Ammon's horn (tissue), 1 donor: ENCODE results near the gene IGSF23.
"Not testable (repeated sequence)": the region's sequence is repeated elsewhere in the genome, so short reads cannot be mapped to it uniquely, and the experiment has no call there.

ENCODE experiments used
- DNase-seq: peaks from one replicate; pipeline ENCODE4 v3.0.0-alpha.2; 2016; ENCODE audit warnings: low spot score

IGSF23 gene

DNA sequence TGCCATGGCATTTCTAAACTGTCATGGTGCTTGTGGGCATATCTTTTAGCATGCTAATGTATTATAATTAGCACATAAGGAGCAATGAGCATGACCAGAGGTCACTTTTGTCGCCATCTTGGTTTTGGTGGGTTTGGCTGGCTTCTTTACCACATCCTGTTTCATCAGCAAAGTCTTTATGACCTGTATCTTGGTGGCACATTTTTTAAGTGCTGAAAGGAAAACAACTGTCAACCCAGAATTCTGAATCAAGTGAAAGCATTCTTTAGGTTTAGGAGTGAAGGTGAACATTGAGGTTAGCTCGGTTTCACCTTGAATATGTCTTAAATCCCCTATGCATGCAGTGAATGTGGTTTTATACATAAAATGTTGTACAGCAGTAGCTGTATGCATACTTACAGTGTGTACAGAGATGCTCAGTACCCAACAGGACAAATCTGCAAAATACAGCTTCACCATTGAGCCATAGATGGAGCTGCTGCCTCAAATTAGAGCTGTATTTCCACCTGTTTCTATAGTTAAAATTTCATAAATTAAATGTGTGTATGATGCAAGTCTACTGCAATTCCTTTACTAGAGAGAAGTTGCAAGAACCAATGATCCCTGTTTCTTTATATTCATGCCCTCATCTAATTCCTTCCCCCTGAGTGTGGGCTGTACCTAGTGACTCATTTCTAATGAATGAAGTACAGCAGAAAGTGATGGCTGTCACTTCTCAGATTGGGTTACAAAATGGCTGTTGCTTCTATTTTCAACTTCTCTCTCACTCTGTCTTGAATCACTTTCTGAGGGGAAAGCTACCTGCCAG, 25.2 kb upstream of the IGSF23 start:
- DNase-seq = no peak

DNA sequence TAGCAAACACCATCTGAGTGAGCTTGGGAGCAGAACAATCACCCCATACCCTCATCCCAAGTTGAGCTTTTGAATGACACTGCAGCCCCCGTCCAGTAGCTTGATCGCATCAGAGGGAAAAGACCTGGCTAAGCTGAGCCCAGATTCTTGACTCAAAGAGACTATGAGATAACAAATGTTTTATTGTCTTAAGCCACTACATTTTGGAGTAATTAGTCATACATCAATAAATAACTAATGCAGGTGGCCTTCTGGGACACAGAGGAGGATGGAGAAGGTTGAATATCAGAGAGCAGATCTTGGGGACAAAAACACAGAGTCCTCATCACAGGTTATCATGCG, 24.6 kb upstream of the IGSF23 start:
- DNase-seq = no peak

GRCh38 chr19:44590245-44591059, 22.9 kb upstream of the IGSF23 start:
- no peak for DNase-seq

DNA sequence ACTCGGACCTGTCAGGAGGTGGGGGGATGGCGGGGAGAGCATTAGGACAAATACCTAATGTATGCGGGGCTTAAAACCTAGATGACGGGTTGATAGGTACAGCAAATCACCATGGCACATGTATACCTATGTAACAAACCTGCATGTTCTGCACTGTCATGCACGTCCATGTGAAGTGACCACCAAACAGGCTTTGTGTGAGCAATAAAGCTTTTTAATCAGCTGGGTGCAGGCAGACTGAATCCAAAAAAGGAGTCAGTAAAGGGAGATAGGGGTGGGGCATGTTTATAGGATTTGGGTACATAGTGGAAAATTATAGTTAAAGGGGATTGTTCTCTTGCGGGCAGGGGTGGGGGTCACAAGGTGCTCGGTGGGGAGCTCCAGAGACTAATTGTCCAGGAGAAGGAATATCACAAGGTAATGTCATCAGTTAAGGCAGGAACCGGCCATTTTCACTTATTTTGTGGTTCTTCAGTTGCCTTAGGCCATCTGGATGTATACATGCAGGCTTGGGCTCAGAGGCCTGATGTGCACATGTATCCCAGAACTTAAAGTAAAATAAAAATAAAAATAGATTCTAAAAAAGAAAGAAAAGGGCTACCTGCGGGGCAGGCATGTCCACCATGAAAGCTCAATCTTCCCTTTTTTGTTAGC, 21.9 kb upstream of the IGSF23 start:
- DNase-seq = not testable (repeated sequence)

- DNase-seq = no peak
These were observed 20.9 kb upstream of the IGSF23 start for GRCh38 chr19:44592451-44592890.

- no peak for DNase-seq
These were observed 20.1 kb upstream of the IGSF23 start for GRCh38 chr19:44593294-44593693.

GRCh38 chr19:44593866-44594266, 19.5 kb upstream of the IGSF23 start:
- DNase-seq = not testable (repeated sequence)

DNA sequence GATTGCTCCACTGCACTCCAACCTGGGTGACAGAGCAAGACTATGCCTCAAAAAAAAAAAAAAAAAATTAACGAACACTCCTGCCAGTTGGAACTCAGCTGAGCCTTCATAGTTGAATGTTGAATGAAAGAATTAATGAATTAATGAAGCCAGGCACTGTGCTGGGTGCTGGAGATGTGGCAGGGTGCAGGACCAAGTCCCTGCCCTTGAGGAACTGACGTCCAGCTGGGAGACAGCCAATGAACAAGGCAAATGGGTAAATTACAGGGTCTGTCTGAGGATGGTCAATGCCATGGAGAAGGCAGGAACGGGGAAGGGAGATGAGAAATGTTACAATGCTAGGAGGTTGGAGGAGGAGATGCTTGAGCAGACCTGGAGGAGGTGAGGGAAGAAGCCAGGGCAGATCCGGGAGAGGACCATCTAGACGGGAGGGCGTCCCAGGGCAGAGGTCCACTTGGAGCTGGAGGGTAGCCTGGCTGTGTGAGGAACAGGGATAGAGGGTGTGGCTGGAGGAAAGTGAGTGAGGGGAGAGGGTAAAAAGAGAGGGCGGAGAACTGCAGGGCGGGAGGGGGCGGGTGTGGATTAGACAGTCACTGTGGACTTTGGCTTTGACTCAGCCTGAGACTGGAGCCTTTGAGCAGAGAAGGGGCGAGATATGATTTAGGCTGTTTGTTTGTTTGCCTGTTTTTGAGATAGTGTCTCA, 16.8 kb upstream of the IGSF23 start:
- DNase-seq = no peak

GRCh38 chr19:44597131-44597491, 16.3 kb upstream of the IGSF23 start:
- DNase-seq = no peak

DNA sequence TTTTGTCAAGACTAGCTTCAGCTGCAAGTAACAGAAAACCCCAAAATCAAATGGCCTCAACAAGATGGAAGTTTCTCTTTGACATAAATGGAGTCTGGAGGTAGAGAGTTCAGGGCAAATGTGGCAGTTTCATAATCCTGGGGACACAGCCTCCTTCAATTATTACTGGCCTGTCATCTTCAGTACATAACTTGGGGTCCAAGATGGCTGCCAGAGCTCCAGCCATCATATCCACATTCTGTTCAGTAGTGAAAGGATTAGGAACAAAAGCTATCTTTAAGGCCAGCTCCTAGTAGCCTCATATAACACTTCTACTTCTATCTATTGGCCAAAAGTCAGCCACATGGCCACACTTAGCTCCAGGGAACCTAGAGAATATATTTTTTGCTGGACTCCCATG, 15.0 kb upstream of the IGSF23 start:
- no peak for DNase-seq

- no peak for DNase-seq
These were observed 14.5 kb upstream of the IGSF23 start for GRCh38 chr19:44598880-44599279.

GRCh38 chr19:44600466-44600865, 12.9 kb upstream of the IGSF23 start:
- no peak for DNase-seq

DNA sequence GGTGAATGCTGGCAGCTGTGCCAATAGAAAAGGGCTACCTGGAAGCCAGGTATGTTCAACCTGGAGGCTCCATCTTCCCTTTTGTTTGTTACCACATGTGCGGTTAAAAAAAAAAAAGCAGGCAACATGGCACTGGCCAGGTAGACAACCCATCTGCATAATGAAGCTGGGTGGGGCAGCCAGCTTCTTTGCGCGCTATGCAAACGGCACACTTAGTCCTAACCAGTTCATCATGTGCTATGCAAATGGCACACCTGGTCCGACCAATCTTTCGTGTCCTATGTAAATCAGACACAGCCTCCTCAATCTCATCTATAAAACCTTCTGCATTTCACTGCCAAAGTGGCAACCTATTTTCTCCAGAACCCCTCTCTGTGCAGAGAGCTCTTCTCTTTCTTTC, 11.3 kb upstream of the IGSF23 start:
- DNase-seq = no peak

DNA sequence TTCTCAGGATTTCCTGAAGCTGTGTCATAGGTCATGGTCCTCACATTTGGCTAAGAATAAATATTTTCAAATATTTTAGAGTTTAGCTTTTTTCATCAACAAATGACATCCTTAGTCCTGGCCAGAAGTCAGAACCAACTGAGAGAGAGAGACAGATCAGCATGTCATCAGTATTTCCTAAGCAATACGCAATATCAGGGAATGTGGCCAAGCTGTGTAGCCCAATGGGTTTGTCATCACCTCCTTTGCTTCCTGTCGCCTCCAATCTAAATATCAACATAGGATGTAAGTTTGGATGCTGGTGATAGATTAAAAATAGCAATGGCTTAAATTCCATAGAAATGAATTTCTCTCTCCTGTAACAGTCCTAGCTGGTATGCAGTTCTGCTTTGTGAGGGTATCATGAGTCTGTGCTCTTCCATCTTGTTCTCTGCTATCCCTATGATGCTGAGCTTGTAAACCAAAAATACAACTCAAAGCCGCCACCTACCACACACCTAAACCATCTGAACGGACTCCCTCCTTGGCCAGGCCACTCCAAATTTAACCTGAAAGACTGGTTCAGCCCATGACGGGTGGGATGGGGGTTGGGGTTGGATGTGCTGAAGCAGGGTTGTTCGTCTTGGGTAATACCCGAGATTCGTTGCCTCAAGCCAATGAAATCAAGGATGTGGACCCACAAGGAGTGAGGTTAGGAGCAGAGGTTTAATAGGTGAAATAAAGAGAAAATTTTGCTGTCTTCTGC, 10.0 kb upstream of the IGSF23 start:
- no peak for DNase-seq

DNA sequence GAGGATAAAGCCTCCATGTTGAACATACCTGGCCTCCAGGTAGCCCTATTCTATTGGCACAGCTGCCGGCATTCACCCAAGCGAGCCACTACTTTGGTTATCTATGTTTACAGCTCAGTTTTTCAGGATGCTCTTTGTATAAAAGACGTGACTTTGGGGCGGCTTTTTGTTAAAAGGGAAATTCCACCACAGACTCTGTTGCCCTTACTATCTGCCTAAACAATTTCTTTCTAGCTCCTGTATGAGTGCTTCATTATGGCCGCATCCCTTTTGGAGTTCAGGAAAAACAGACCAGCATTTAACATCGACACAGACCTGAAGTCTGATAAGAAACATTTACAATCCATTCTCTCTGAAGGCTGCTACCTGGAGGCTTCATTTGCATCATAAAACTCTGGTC, 9.1 kb upstream of the IGSF23 start:
- no peak for DNase-seq

- DNase-seq = no peak
These were observed 7.8 kb upstream of the IGSF23 start for GRCh38 chr19:44605547-44605946.

- no peak for DNase-seq
These were observed 6.3 kb upstream of the IGSF23 start for GRCh38 chr19:44607049-44607448.

GRCh38 chr19:44607917-44608316, 5.4 kb upstream of the IGSF23 start:
- DNase-seq = no peak

GRCh38 chr19:44608391-44608821, 5.0 kb upstream of the IGSF23 start:
- DNase-seq = no peak

- no peak for DNase-seq
These were observed 4.1 kb upstream of the IGSF23 start for GRCh38 chr19:44609219-44609618.

DNA sequence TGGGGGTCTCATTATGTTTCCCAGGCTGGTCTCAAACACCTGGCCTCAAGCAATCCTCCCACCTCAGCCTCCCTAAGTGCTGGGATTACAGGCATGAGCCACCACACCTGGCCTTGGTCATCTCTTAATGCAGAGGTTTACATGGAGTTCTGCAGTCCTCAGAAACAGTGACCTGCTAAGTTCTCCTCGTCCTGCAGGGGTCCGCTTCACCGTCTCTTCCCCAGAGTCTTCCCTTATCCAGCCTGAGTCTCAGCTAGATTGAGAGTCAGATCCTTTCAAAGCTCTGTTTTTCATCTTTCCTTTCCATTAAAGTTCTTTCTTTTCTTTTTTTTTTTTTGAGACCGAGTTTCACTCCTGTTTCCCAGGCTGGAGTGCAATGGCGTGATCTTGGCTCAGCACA, 2.9 kb upstream of the IGSF23 start:
- not testable (repeated sequence) for DNase-seq
